Activated T-helper 2 cell treated with anti-CD3 and anti-CD28 coated beads, Interferon-gamma antibody, Interleukin-2, Interleukin-4, amounts not matched to agents 10 μg/mL and 5 μg/mL and 100 μg/mL, durations not matched to agents 14 hours and 24 hours and 36 hours (primary cell): Measurements from ENCODE around the gene CPT1C. TPM values are rescaled to one million over a fixed set of nuclear protein-coding genes. Genes with fewer than 3 reads are reported as not detected.
A peak's percentile ranks its signal among the peaks of the same experiment; 100 is the strongest.

Experiments used
- DNase-seq: peaks from one replicate; pipeline ENCODE4 v3.0.0; 2021; ENCODE audit warnings: low spot score
- H3K27ac Mint-ChIP-seq: one replicate; pipeline ENCODE4 v1.8.0; 2021; ENCODE audit warnings: mixed read lengths
- H3K27me3 Mint-ChIP-seq: one replicate; pipeline ENCODE4 v1.8.0; 2021; ENCODE audit warnings: low read depth, mixed read lengths
- H3K36me3 Mint-ChIP-seq: one replicate; pipeline ENCODE4 v1.8.0; 2021; ENCODE audit warnings: low read depth, mixed read lengths
- H3K4me1 Mint-ChIP-seq: one replicate; pipeline ENCODE4 v1.8.0; 2021; ENCODE audit warnings: low read depth, mixed read lengths
- H3K4me3 Mint-ChIP-seq: one replicate; pipeline ENCODE4 v1.8.0; 2021; ENCODE audit warnings: low read depth, mild to moderate bottlenecking, moderate library complexity, mixed read lengths
- H3K9me3 Mint-ChIP-seq: one replicate; pipeline ENCODE4 v1.8.0; 2021; ENCODE audit warnings: mixed read lengths
- intact Hi-C: fragments of 100-400 bp; cut with micrococcal nuclease; formaldehyde crosslinking; loops from one replicate; pipeline ENCODE4 v1.15.1; 2023
- total RNA-seq: library from RNA; stranded (reverse); gene quantifications from 2 replicates; pipeline ENCODE4 v1.2.3, GENCODE V29; 2022

CPT1C gene
- total RNA-seq, 1 donor from 2014 or later: 2.9 TPM

DNA sequence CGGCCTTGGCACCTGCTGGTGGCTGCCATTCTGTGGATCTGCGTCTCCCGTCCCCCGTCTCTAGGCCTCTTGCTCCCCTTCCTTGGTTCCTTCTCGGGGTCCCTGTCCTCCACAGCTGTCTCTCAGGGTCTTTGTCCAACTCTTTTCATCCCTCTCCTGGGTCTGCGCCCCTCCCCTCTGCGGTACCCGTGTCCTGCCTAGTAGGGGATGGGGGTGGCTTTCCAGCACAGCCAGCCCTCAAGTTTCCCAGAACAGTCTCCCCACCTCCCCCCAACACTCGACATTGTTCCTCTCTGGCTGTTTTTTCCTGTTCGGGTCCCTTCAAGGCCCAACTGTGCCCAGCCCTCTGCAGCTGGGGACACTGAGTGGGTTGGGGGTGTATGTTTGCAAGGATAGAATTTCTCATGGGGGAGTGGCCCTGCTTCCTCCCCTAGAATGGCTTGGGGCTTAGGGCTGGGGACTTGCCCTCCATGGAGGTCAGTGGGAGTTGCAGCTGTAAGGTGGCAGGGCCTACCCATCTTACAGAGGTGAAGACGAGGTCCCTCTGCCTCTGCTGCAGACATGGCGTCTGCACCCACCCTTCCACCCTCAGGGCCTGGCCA is 2.3 kb upstream of the CPT1C start:
- intact Hi-C loops: no loop called here
- no peak for DNase-seq
- H3K36me3 Mint-ChIP-seq: peaks cover 52% of the 10 kb centered on the region
- no peak overlapping the region for H3K4me3 Mint-ChIP-seq
- peaks cover 12% of the 10 kb centered on the region for H3K4me1 Mint-ChIP-seq
- no peak overlapping the region for H3K27ac Mint-ChIP-seq
- peaks cover 11% of the 10 kb centered on the region for H3K27me3 Mint-ChIP-seq
- H3K9me3 Mint-ChIP-seq: no peaks in the 10 kb centered on the region

DNA sequence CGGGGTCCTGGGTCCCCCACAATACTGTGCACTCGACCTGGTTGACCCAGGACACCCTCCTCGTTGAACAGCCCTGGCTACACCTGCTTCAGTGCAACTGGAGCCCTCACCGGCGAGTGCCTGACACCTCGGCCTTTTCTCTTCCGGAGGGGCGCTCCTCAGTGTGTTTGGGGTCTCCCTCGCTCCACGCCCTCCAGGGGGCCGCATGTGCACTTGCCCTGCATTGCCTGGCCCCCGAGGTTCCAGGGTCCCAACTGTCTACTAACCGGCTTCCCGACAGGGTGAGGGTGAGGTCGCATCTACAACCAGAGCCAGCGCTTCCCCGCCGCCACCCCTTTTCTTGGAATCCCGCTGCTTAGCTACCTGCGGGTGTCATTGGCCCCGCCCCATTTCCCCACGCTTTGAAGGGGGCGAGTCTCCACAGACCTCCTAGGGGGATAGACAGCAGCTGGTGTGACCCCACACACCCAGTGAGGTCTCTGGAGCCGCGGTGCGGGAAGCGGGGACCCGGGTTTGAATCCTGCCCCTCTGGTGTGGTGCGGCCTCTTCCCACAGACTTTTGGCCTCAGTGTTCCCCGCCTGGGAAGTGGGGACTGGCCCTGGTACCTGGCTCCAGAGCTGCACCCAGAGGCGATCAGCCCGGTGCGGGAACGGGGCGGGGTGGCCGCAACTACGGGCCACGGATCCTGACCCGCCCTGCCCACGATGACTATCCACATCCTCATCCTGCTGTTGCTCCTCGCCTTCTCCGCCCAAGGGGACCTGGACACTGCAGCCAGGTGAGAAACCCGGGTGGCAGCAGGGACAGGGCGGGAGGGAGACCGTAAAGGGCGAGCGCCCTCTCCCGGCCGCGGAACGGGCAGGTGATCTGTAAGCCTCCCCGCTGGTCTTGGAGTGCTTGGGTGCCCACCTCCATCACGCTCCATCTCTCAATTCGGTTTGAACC is 1.5 kb upstream of the CPT1C start, which contains the start of gene ADM5:
Gene ADM5, plus strand, starts transcription at position 462 of the 946 bp plus-strand sequence. Its CDS starts 244 bp downstream, at position 706.
- intact Hi-C loops: no loop called here
- H3K4me3 Mint-ChIP-seq: peak within 1 kb of the TSS; percentile 81

DNA sequence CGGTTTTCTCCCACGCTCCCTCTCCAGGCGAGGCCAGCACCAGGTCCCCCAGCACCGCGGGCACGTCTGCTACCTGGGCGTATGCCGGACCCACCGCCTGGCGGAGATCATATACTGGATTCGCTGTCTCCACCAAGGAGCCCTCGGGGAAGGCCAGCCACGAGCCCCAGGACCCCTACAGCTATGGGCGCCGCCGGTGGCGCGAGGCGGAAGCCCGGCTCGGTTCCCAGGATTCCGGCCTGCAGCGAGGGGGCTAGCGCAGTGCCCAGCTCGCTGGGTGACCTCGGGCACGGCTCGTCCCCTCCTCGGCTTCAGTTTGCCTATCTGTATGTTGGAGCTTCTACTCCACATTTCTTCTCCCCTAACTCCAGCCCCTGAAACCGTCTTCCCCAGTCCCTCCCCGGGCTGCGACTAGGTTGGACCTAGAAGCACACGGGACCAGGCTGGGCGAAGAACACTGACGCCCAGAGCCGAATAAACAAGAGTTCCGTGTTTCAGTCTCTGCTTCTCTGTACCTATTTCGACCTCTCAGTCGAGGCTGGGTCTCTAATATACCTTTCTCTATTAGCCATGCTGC is 749 bp upstream of the CPT1C start:
- Mint-ChIP-seq H3K27me3 (peaks cover 11% of the 10 kb centered on the region), H3K36me3 (peaks cover 39% of the 10 kb centered on the region), H3K27ac (no peak overlapping the region), H3K4me1 (peaks cover 12% of the 10 kb centered on the region), H3K9me3 (no peaks in the 10 kb centered on the region), H3K4me3 (peak overlapping the region; percentile 81)
- intact Hi-C loops: no loop called here
- no peak for DNase-seq

More for the DNA sequence above, 1.5 kb upstream of the CPT1C start, which contains the start of gene ADM5:
- Mint-ChIP-seq H3K4me1 (peaks cover 12% of the 10 kb centered on the region), H3K36me3 (peaks cover 44% of the 10 kb centered on the region), H3K27ac (no peak within 1 kb of the TSS), H3K9me3 (no peaks in the 10 kb centered on the region), H3K27me3 (peaks cover 11% of the 10 kb centered on the region)
- DNase-seq: no peak

DNA sequence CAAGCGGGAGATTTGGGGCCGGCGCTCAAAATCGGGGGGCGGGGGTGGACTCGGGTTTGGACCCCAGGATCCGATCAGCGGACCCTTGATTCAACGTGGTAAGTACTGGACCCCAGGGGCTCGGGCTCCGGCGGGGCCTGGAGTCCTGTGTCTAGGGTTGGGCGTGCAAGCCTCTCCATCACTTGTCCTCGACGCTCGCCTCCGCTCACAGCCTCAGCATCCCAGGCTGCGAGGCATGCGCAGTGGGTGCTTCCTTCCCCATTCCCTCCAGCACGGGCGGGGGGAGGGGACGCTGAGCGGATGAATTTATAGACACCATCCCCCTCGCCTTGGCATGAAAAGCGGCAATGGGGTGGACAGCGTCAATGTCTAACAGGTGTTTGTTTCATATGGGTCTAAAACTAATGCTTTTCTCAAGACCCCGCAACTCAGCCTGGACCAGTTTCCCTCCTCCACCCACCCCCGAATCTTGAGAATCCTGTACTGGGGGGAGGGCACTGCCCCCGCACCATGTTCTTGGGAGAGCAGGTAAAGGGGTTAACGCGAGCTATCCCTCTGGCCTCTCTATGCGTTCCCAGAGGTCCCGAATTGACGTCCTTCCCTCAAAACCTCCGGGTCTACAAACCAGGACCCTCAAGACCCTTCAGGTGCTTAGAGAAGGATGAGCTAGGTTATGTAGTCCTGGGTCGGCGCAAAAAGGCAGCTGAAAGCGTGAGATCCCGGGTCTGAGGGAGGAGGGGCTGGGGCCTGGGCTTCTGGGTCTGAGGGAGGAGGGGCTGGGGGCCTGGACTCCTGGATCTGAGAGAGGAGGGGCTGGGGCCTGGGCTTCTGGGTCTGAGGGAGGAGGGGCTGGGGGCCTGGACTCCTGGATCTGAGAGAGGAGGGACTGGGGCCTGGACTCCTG is 579 bp downstream of the CPT1C start:
- Mint-ChIP-seq H3K4me3 (peak overlapping the region; percentile 81), H3K36me3 (peaks cover 28% of the 10 kb centered on the region), H3K9me3 (no peaks in the 10 kb centered on the region), H3K27me3 (peaks cover 11% of the 10 kb centered on the region), H3K4me1 (peaks cover 12% of the 10 kb centered on the region), H3K27ac (no peak overlapping the region)
- intact Hi-C loops: no loop called here
- DNase-seq: no peak

DNA sequence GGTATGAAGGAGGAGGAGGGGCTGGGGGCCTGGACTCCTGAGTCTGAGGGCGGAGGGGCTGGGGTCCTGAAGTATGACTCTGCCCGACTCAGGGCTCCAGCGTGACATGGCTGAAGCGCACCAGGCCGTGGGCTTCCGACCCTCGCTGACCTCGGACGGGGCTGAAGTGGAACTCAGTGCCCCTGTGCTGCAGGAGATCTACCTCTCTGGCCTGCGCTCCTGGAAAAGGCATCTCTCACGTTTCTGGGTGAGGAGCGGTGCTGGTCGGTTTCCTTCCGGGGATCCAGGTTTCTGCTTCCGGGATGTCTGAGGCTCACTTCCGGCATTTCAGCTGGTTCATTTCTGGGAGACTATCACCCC is 1.2 kb downstream of the CPT1C start:
- Mint-ChIP-seq H3K4me1 (peaks cover 10% of the 10 kb centered on the region), H3K27ac (no peak overlapping the region), H3K27me3 (peaks cover 11% of the 10 kb centered on the region), H3K36me3 (peaks cover 25% of the 10 kb centered on the region), H3K4me3 (no peak overlapping the region), H3K9me3 (no peaks in the 10 kb centered on the region)
- intact Hi-C loops: no loop called here
- no peak for DNase-seq

DNA sequence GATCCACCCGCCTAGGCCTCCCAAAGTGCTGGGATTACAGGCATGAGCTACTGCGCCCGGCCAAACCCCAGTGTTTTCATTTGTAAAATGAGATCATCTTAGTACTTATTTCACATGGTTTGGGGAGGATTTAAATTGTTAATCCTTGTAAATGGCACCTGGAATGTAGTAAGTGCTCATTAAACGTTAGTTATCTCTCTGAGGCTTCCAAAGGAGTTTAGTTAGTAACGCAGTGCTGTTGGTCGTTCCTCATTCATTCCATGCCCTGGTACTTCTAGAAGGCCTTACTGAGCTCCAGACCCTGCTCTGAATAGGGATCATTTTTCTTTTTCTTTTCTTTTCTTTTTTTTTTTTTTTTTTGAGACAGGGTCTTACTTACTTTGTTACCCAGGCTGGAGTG is 5.2 kb downstream of the CPT1C start:
- peaks cover 3% of the 10 kb centered on the region for H3K27me3 Mint-ChIP-seq
- no peak overlapping the region for H3K4me3 Mint-ChIP-seq
- no peak overlapping the region for H3K27ac Mint-ChIP-seq
- no peak for DNase-seq
- H3K36me3 Mint-ChIP-seq: no peaks in the 10 kb centered on the region
- H3K4me1 Mint-ChIP-seq: peaks cover 2% of the 10 kb centered on the region
- H3K9me3 Mint-ChIP-seq: no peaks in the 10 kb centered on the region
- intact Hi-C loops: no loop called here

DNA sequence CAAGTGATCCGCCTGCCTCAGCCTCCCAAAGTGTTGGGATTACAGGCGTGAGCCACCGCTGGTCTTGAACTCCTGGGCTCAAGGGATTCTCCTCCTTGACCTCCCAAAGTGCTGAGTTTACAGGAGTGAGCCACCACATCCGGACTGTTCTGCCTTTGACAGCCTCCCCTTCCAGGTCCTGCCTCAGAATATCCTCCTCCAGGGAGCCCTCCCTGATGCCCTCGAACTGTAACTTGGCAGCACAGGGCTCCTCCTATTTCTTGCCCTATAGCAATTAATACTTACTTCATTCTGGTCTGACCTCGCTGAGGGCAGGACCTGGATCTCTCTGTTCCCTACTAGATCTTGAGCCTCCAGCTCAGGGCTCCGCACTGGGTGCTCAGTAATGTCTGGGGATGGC is 5.9 kb downstream of the CPT1C start:
- Mint-ChIP-seq H3K36me3 (no peaks in the 10 kb centered on the region), H3K27me3 (peaks cover 3% of the 10 kb centered on the region), H3K4me3 (no peak overlapping the region), H3K9me3 (no peaks in the 10 kb centered on the region), H3K4me1 (no peaks in the 10 kb centered on the region), H3K27ac (no peak overlapping the region)
- DNase-seq: no peak
- intact Hi-C loops: no loop called here

DNA sequence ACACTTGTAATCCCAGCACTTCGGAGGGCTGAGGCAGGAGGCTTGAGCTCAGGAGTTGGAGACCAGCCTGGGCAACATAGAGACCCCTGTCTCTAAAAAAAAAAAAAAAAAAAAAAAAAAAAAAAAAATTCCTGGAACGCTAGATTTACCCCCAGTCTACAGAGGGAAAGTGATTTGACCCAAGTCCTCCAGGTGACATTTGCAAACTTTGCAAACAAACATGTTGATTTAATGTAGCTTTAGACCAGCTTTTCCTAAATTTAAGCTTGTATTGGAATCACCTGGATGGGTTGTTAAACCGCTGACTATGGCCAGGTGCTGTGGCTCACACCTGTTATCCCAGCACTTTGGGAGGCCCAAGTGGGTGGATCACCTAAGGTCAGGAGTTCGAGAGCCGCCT is 8.4 kb downstream of the CPT1C start:
- no peaks in the 10 kb centered on the region for H3K9me3 Mint-ChIP-seq
- no peaks in the 10 kb centered on the region for H3K36me3 Mint-ChIP-seq
- no peak overlapping the region for H3K4me3 Mint-ChIP-seq
- intact Hi-C loops: no loop called here
- H3K4me1 Mint-ChIP-seq: no peaks in the 10 kb centered on the region
- H3K27ac Mint-ChIP-seq: no peak overlapping the region
- DNase-seq: no peak
- no peaks in the 10 kb centered on the region for H3K27me3 Mint-ChIP-seq

DNA sequence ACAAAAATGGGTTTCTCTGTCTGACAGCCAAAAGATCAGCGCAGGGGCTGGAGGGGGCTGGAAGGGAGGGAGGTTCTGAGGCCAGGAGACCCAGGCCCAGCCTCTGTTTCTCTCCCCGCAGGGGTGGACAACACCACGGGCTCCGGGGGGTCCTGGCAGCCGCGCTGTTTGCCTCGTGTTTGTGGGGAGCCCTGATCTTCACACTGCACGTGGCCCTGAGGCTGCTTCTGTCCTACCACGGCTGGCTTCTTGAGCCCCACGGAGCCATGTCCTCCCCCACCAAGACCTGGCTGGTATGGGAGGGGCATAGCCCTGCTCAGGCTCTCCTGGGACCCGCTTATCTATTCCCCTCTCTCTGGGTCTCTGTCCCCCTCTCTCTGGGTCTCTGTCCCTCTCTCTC is 9.6 kb downstream of the CPT1C start:
- intact Hi-C loops: no loop called here
- DNase-seq: no peak
- Mint-ChIP-seq H3K27me3 (no peaks in the 10 kb centered on the region), H3K4me1 (no peaks in the 10 kb centered on the region), H3K4me3 (no peak overlapping the region), H3K9me3 (no peaks in the 10 kb centered on the region), H3K36me3 (no peaks in the 10 kb centered on the region), H3K27ac (no peak overlapping the region)

DNA sequence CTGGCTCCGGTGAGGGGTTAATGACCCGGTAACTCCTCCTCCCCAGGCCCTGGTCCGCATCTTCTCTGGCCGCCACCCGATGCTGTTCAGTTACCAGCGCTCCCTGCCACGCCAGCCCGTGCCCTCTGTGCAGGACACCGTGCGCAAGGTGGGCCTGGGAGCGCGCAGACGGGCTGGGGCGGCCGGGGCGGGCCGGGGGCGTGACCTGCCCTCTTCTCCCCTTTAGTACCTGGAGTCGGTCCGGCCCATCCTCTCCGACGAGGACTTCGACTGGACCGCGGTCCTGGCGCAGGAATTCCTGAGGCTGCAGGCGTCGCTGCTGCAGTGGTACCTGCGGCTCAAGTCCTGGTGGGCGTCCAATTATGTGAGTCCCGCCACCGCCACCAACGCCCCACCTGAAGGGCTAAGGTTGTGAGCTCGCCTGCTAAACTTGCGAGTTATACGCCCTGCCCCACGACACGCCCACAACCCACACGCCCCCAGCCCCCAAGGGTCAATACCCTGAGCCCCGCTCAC is 10.4 kb downstream of the CPT1C start:
- Mint-ChIP-seq H3K4me3 (no peak overlapping the region), H3K36me3 (no peaks in the 10 kb centered on the region), H3K9me3 (no peaks in the 10 kb centered on the region), H3K4me1 (no peaks in the 10 kb centered on the region), H3K27ac (no peak overlapping the region), H3K27me3 (no peaks in the 10 kb centered on the region)
- intact Hi-C loops: no loop called here
- no peak for DNase-seq

DNA sequence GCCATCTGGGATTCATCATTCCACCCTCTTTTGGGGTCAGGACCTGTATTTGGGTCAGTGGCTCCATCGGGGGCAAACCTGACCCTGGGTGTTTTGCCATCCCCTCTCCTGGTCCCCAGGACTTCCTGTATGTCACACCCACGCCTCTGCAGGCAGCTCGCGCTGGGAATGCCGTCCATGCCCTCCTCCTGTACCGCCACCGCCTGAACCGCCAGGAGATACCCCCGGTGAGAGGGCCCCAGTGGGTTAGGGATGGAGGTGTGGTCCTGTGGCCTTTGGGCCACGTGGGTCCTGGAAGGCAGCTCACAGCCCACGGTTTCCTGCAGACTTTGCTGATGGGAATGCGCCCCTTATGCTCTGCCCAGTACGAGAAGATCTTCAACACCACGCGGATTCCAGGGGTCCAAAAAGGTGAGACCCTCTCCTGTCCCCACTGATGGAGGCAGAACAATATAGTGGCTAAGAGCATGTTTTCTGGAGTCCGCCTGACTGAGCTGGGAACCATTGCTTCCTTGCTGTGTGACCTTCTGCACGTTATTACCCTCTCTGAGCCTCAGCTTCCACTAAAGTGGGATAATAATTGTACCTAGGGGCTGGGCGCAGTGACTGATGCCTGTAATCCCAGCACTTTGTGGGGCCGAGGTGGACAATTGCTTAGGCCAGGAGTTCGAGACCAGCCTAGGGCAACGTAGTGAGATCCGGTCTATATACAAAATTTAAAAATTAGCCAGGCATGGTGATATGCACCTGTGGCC is 14.1 kb downstream of the CPT1C start:
- Mint-ChIP-seq H3K27me3 (no peaks in the 10 kb centered on the region), H3K4me3 (no peak overlapping the region), H3K9me3 (no peaks in the 10 kb centered on the region), H3K27ac (no peak overlapping the region), H3K36me3 (no peaks in the 10 kb centered on the region), H3K4me1 (no peaks in the 10 kb centered on the region)
- intact Hi-C loops: no loop called here
- no peak for DNase-seq

DNA sequence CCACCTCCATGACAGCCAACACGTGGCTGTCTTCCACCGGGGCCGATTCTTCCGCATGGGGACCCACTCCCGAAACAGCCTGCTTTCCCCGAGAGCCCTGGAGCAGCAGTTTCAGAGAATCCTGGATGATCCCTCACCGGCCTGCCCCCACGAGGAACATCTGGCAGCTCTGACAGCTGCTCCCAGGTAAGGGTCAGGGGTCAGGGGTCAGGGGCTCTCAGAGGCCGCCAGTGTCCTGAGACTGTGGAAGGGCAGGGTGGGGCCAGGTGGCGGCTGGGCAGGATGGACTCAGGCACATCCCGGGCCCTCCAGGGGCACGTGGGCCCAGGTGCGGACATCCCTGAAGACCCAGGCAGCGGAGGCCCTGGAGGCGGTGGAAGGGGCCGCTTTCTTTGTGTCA is 15.0 kb downstream of the CPT1C start:
- H3K4me1 Mint-ChIP-seq: no peaks in the 10 kb centered on the region
- DNase-seq: no peak
- no peaks in the 10 kb centered on the region for H3K9me3 Mint-ChIP-seq
- intact Hi-C loops: no loop called here
- no peaks in the 10 kb centered on the region for H3K36me3 Mint-ChIP-seq
- no peak overlapping the region for H3K27ac Mint-ChIP-seq
- H3K27me3 Mint-ChIP-seq: no peaks in the 10 kb centered on the region
- no peak overlapping the region for H3K4me3 Mint-ChIP-seq
